Prostate gland (tissue), 2 donors: ENCODE data around the gene PPAN.

ENCODE experiments used
- POLR2A ChIP-seq: fragments of 450-650 bp; IDR thresholded peaks from one replicate; pipeline ENCODE4 v1.6.1; 2016; ENCODE audit warnings: antibody characterized with exemption, mild to moderate bottlenecking
- TF ChIP-seq, protein P1 (sequence below), 4 experiments: fragments of 200-600 bp in 2 of 4; fragments of 450-650 bp in 2 of 4; sonication (generic) in 2 of 4; IDR thresholded peaks; 1 replicate in 3 of 4; 2 replicates in 1 of 4; pipeline ENCODE4 v1.5.1; 2016 to 2019; ENCODE audit warnings: antibody characterized with exemption in 4 of 4, mild to moderate bottlenecking in 2 of 4, moderate library complexity in 2 of 4

DNA sequence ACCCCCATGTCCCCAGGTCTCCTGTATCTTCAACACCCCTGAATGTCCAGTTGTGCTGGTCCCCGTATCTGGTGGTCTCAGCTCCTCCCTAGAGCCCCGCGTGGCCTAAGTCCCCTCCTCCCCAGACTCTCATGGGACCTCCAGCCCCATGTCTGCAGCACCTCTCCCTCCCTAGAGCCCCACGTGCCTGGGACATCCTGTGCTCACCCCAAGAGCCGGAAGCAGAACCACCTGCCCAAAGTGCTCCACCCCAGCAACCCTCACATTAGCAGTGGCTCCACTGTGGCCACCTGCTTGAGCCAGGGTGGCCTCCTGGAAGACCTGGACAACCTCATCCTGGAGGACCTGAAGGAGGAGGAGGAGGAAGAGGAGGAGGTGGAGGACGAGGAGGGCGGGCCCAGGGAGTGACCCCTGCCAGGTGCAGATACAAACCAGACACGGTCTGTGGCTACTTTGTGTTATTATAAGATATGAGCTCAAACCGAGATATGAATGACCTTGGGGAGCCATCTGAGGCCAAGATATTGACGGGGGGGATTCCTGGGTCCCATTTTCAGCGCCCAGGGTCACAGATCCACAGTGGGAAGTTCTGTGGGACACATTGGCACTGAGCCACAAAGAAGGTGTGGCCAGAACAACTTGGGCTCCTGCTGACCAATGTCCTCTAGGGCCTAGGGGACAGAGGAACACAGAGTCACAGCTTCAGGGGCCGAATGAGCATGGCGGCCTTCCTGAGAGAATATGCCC is 14.1 kb upstream of the PPAN start:
- TF ChIP-seq, protein P1, sequence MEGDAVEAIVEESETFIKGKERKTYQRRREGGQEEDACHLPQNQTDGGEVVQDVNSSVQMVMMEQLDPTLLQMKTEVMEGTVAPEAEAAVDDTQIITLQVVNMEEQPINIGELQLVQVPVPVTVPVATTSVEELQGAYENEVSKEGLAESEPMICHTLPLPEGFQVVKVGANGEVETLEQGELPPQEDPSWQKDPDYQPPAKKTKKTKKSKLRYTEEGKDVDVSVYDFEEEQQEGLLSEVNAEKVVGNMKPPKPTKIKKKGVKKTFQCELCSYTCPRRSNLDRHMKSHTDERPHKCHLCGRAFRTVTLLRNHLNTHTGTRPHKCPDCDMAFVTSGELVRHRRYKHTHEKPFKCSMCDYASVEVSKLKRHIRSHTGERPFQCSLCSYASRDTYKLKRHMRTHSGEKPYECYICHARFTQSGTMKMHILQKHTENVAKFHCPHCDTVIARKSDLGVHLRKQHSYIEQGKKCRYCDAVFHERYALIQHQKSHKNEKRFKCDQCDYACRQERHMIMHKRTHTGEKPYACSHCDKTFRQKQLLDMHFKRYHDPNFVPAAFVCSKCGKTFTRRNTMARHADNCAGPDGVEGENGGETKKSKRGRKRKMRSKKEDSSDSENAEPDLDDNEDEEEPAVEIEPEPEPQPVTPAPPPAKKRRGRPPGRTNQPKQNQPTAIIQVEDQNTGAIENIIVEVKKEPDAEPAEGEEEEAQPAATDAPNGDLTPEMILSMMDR (IDR thresholded peaks at IDR 0.05): no peak
- no peak for TF ChIP-seq POLR2A
